CD4-positive, alpha-beta T cell treated with Interleukin-6 at 100 ng/mL for 8 hours (primary cell): ENCODE measurements around the gene WDR75.
"Not testable (repeated sequence)": the region's sequence is repeated elsewhere in the genome, so short reads cannot be mapped to it uniquely, and the experiment has no call there.

Source experiments
- DNase-seq: peaks from one replicate; pipeline ENCODE4 v3.0.0-alpha.2; 2020; ENCODE audit warnings: mixed read lengths, low spot score

Gene WDR75

GRCh38 chr2:189440947-189441708, at the start of gene WDR75:
Gene WDR75 (plus strand): TSS chr2:189441474. CDS start chr2:189441493, 19 bp downstream.
- peak; percentile 90 for DNase-seq

- no peak for DNase-seq
Observed at GRCh38 chr2:189393440-189394111, 47.7 kb upstream of the WDR75 start.

DNA sequence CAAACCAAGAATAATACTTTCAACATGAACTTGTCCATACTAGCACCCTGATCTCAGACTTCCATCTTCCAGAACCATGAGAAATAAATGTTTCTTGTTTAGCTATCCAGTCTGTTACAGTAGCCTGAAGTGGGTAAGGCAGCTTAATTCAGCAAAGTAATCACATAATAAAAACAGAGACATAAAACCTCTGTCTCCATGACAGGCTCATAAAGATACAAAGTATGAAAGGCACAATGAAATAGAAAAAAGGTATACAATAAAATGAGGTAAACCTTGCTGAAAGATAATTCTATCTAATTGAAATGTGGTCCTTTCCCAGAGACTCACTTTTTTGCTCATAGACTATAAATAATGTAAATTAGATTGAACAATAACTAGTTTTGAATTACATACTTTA, 46.7 kb upstream of the WDR75 start:
- no peak for DNase-seq

- no peak for DNase-seq
Observed at GRCh38 chr2:189402932-189403331, 38.3 kb upstream of the WDR75 start.

GRCh38 chr2:189406586-189407233, 34.6 kb upstream of the WDR75 start:
- no peak for DNase-seq

DNA sequence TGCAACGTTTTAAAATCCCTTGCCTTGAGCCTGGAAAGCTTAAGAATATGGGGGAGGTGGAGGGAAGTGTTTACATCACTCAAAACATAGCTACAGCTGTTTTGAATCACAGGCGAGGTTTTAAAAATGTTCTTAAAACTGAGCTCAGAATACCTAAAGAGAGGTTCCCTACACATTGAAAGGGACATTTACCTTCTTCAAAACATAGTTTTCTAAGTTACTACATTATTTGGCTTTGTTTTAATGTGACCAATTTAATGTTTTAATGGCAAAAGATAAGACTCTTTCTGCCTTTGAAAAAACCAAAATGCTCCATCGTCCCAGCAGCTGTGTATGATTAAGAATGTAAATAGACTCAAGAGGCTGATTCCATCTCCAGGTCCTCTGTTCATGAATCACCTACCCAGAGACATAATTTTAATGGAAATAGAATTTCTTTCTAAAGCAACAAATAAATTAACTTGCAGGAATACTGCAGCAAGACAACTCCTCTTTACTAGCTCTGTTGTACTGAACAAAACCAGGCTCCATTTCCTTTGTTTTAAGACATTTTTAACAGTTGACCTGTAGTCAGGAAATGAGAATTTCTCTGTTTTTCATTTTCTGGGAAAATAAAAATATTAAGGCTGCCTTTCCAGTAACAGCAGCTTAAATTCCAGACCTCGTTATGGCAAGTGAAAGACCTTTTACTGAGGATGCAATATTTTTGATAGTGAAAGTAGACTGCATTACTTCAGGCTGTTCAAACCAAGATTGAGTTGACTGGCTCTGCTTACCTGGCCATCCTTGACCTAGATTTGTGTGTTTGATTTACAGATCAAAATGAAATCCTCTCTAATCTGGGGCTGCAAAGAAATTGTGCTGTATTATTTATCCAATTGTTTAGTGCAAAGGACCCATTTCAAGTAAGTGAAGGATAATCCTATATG, 33.7 kb upstream of the WDR75 start:
- DNase-seq = no peak

DNA sequence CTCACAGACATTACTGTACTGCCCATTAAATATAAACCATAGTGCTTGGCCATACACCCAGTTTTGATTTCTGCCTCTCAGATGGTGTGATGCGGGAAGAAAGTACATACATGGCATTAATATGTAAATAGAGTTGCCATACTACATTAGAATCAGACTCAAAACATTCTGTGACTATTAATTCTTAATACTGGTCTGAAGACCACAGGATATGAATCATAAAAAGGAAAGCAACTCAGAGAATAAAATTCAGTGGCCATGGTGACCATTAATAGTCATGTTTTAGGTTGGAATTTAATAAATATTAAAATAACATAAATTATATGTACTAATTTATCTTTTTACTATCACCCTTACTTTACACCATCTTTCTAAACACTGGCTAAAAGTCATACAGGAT, 33.0 kb upstream of the WDR75 start:
- no peak for DNase-seq

- DNase-seq = no peak
Observed at GRCh38 chr2:189409131-189409530, 32.1 kb upstream of the WDR75 start.

DNA sequence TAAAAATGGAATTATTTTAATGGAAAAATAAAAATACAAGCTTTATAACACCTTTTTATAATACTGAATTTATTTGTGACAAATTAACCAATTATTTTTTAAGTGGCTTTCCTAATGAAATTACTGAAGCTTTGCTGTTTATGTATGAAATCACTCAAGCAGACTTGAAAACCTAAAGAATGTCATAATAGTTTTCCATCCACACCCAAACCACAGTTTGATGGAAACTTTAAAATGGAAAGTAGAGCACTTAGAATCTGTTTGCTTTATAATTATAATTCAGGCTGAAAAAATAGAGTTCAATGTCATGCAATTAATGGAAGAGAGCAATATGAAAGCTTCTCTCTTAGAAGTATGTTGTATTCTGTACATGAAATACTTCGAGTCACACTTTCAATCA, 31.6 kb upstream of the WDR75 start:
- no peak for DNase-seq

GRCh38 chr2:189411860-189412259, 29.4 kb upstream of the WDR75 start:
- no peak for DNase-seq

DNA sequence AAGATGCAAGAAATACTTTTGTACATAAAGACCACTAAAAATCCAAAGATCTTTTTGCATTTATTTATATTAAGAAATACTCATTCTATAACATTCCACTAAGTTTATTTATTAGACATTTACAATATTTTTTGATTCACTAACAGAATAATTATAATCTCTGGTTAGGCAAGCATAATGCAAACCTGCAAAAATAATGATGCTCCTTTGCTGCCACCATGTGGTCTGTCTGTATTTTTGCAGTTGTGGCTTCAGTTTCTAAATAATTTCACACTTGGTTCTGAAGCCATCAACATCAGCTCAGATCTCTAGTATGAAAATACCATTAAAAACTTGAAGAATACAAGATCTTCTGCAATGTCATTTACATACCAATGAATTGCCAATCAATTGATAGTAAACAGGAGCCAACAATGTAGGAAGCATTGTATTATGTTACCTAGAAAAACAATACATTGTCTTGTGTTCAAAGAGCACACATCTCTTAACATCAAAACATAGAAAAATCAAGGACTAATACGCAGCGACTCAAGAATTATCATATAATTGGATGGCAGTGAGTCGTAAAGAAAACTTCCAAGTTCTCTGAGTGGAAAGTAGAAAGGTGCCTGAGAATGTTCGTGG, 28.8 kb upstream of the WDR75 start:
- DNase-seq = peak; percentile 43

DNA sequence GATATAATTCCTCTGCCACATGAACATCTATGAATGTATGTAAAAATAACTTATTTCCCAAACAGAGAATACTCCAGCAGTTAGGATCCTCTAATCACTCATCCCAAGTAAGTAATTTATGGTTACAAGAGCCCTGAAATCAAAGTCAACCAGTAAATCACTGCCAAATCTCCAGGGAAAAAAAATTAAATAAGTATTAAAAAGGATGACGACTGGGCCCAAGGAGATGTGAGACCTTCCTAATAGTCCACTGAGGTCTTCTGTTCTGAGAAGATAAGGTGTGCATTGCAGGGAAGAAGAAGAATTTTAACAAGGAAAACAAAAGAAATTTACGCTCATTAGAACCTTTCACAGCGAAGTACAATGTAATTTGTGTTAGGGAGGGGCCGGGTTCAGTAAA, 28.0 kb upstream of the WDR75 start:
- no peak for DNase-seq

- no peak for DNase-seq
Observed at GRCh38 chr2:189421644-189422043, 19.6 kb upstream of the WDR75 start.

DNA sequence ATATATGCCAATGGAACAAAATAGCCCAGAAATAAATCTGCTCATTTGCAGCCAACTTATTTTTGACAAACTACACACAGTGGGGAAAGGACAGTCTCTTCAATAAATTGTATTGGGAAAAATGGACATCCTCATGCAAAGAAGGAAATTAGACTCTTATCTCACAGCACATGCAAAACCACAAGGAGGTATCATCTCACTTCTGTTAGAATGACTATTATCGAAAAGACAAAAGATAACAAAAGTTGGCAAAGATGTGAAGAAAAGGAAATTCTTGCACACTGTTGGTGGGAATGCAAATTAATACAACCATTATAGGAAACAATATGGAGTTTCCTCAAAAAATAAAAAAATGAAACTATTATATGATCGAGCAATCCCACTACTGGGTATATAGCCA, 16.3 kb upstream of the WDR75 start:
- no peak for DNase-seq

DNA sequence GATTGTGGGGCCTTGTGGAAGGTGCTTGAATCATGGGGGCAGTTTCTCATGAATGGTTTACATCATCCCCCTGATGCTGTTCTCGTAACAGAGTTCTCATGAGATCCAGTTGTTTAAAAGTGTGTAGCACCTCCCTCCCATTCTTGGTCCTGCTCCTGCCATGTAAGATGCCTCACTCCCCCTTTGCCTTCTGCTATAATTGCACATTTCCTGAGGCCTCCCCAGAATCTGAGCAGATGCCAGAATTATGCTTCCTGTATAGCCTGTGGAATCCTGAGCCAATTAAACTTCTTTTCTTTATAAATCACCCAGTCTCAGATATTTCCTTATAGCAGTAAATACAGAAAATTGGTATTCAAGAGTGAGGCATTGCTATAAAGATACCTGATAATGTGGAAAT, 15.6 kb upstream of the WDR75 start:
- DNase-seq = no peak

GRCh38 chr2:189426886-189427285, 14.4 kb upstream of the WDR75 start:
- no peak for DNase-seq

GRCh38 chr2:189427872-189428271, 13.4 kb upstream of the WDR75 start:
- DNase-seq = no peak

- not testable (repeated sequence) for DNase-seq
Observed at GRCh38 chr2:189430448-189430847, 10.8 kb upstream of the WDR75 start.

DNA sequence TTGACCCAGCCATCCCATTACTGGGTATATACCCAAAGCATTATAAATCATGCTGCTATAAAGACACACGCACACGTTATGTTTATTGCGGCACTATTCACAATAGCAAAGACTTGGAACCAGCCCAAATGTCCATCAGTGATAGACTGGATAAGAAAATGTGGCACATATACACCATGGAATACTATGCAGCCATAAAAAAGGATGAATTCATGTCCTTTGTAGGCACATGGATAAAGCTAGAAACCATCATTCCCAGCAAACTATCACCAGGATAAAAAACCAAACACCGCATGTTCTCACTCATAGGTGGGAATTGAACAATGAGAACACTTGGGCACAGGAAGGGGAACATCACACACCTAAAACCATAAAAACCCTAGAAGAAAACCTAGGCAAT, 5.5 kb upstream of the WDR75 start:
- not testable (repeated sequence) for DNase-seq

DNA sequence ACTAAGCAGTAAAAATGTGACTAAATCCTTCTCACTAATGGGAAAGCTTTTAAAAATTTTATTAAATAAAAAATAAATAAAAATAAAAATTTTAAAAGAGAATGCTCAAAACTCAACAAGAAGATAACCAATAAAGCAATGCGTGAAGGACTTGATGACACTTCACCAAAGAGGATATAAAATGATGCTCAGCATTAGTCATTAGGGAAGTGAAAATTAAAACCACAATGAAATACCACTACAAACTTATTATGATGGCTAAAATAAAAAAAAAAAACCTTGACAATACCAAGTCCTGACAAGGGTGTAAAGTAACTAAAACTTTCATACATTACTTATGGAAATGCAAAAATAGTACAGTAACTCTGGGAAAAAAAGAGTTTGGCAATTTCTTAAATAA, 3.3 kb upstream of the WDR75 start:
- DNase-seq = no peak

GRCh38 chr2:189439342-189439741, 1.9 kb upstream of the WDR75 start:
- no peak for DNase-seq

DNA sequence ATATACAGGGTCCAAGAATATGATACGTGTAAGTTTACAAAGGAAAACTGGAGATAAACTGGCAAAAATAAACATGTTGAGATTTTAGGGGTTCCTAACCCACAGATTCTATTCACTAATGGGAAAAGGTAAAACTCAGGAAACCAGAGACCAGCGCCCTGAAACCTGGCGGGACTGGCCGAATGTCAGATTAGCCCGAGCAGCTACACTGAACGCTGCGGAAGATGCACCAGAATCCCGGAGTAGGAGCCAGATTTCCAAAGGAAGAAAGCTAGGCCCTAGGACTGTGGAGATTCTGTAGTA, 679 bp upstream of the WDR75 start:
- DNase-seq = no peak
